GM19193 (cell line): ENCODE data around the gene PTPRD.

Experiments
- POLR2A ChIP-seq: IDR thresholded peaks from 4 replicates; pipeline ENCODE4 v1.6.1; 2011; ENCODE audit not compliant: insufficient read depth, insufficient read length; ENCODE audit errors: extremely low read depth

The PTPRD gene

GRCh38 chr9:8651070-8651845, 1961.5 kb downstream of the PTPRD start:
- TF ChIP-seq POLR2A, result no peak

- TF ChIP-seq POLR2A, result no peak
These were observed 1963.0 kb downstream of the PTPRD start for GRCh38 chr9:8649807-8650206.

GRCh38 chr9:8649160-8649559, 1963.6 kb downstream of the PTPRD start:
- no peak for TF ChIP-seq POLR2A

- no peak for TF ChIP-seq POLR2A
These were observed 1964.4 kb downstream of the PTPRD start for GRCh38 chr9:8648271-8648845.

GRCh38 chr9:8647824-8648223, 1965.0 kb downstream of the PTPRD start:
- TF ChIP-seq POLR2A, result no peak

- TF ChIP-seq POLR2A, result no peak
These were observed 1968.2 kb downstream of the PTPRD start for GRCh38 chr9:8644571-8644970.

- no peak for TF ChIP-seq POLR2A
These were observed 1968.9 kb downstream of the PTPRD start for GRCh38 chr9:8643896-8644295.

GRCh38 chr9:8643464-8643863, 1969.3 kb downstream of the PTPRD start:
- no peak for TF ChIP-seq POLR2A

- no peak for TF ChIP-seq POLR2A
These were observed 1972.0 kb downstream of the PTPRD start for GRCh38 chr9:8640761-8641160.

- no peak for TF ChIP-seq POLR2A
These were observed 1975.2 kb downstream of the PTPRD start for GRCh38 chr9:8637626-8638025.

- TF ChIP-seq POLR2A, result no peak
These were observed 1979.0 kb downstream of the PTPRD start for GRCh38 chr9:8633784-8634183.

- TF ChIP-seq POLR2A, result no peak
These were observed 1980.3 kb downstream of the PTPRD start for GRCh38 chr9:8632493-8632892.

- TF ChIP-seq POLR2A, result no peak
These were observed 1984.0 kb downstream of the PTPRD start for GRCh38 chr9:8628791-8629190.

GRCh38 chr9:8627976-8628679, 1984.7 kb downstream of the PTPRD start:
- TF ChIP-seq POLR2A, result no peak

- TF ChIP-seq POLR2A, result no peak
These were observed 1989.9 kb downstream of the PTPRD start for GRCh38 chr9:8622871-8623270.

- no peak for TF ChIP-seq POLR2A
These were observed 1990.5 kb downstream of the PTPRD start for GRCh38 chr9:8622222-8622802.

- no peak for TF ChIP-seq POLR2A
These were observed 1991.4 kb downstream of the PTPRD start for GRCh38 chr9:8621416-8621815.

GRCh38 chr9:8616414-8616813, 1996.4 kb downstream of the PTPRD start:
- no peak for TF ChIP-seq POLR2A
